Peyer's patch (tissue), 4 donors: ENCODE results near the gene VWF.

Experiments used
- CTCF ChIP-seq, 6 experiments: fragments of 450-650 bp in 4 of 6; fragments of 200-600 bp in 2 of 6; sonication (generic) in 1 of 6; IDR thresholded peaks; one replicate each; pipeline ENCODE4 v1.5.1; 2017 to 2019; ENCODE audit warnings: antibody characterized with exemption in 6 of 6, mild to moderate bottlenecking in 3 of 6, moderate library complexity in 1 of 6
- POLR2A ChIP-seq, 2 donors: fragments of 450-650 bp; IDR thresholded peaks; one replicate each; pipeline ENCODE4 v1.5.1; 2017; ENCODE audit warnings: antibody characterized with exemption in 2 of 2, mild to moderate bottlenecking in 2 of 2, moderate library complexity in 2 of 2

DNA sequence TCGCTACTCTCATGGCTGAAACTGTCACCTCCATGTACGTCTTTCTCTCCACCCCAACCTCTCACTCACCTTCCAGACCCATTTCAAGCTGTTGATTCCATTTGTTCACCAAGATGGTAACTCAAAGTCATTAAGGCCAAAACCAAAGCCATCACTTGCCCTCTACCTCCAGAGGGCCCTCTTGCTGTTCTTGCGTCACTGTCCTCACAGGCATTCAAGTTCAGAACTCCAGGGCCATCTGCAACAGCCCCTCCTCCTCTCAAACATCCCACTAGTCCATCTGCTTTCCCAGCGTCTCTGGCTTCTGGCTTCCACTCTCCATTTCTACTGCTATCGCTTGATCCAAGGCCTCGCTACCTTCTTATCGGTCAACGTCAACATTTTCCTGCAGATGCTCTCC, 74.5 kb downstream of the VWF start:
- TF ChIP-seq CTCF (IDR thresholded peaks at IDR 0.05) (no peak), POLR2A (IDR thresholded peaks at IDR 0.05) (no peak)
